ENCODE measurements around the gene ELAC2.

DNA sequence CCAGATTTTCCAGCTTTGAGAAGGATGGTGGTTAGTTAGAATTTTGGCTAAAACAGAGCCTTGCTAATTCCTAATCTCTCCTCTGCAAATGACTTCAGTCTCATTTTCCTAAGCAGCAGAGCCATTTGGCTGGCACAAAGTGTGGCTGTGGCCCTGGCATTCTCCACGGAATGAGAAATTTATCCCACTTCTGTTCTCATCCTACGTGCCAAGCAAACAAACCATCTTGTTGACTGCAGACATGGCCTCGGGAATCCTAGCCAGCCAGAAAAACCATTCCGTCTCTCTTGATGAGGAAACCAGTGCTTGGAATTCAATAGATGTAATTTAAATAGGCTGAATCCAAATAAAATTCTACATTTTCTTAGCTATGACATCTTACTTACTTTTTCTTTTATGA is 34.1 kb upstream of the ELAC2 start:
- TF ChIP-seq YY1 (IDR thresholded peaks at IDR 0.05; ENCODE audit: low read depth, low read length): no peak
- TF ChIP-seq GABPA (IDR thresholded peaks at IDR 0.05; ENCODE audit: low read depth): no peak
- TF ChIP-seq SIN3A (IDR thresholded peaks at IDR 0.05; ENCODE audit: low read depth, low read length): no peak
- TF ChIP-seq, protein P1, sequence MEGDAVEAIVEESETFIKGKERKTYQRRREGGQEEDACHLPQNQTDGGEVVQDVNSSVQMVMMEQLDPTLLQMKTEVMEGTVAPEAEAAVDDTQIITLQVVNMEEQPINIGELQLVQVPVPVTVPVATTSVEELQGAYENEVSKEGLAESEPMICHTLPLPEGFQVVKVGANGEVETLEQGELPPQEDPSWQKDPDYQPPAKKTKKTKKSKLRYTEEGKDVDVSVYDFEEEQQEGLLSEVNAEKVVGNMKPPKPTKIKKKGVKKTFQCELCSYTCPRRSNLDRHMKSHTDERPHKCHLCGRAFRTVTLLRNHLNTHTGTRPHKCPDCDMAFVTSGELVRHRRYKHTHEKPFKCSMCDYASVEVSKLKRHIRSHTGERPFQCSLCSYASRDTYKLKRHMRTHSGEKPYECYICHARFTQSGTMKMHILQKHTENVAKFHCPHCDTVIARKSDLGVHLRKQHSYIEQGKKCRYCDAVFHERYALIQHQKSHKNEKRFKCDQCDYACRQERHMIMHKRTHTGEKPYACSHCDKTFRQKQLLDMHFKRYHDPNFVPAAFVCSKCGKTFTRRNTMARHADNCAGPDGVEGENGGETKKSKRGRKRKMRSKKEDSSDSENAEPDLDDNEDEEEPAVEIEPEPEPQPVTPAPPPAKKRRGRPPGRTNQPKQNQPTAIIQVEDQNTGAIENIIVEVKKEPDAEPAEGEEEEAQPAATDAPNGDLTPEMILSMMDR (IDR thresholded peaks at IDR 0.05 in 2 of 3, conservative IDR thresholded peaks at IDR 0.05 in 1 of 3; ENCODE audit: control insufficient read depth in 2 of 3, extremely low read depth in 1 of 3, insufficient read depth in 1 of 3, low read depth in 3 of 3, low read length in 3 of 3): no peak
- TF ChIP-seq POLR2A (IDR thresholded peaks at IDR 0.05; ENCODE audit: low read depth, low read length): no peak
- TF ChIP-seq RB1 (IDR thresholded peaks at IDR 0.05; ENCODE audit: borderline replicate concordance): no peak
- no peak for TF ChIP-seq POLR2AphosphoS5 (IDR thresholded peaks at IDR 0.05; ENCODE audit: low read length)

Data from GM12878 (cell line).